HG03025 (cell line): ENCODE data around the gene KAT7.

Experiments used
- ATAC-seq: cut with Tn5 transposase; IDR thresholded peaks from one replicate; pipeline ENCODE4 v1.9.1; 2021; ENCODE audit warnings: mild to moderate bottlenecking, moderate library complexity; ENCODE audit not compliant: unreplicated experiment, low FRiP score

The KAT7 gene

DNA sequence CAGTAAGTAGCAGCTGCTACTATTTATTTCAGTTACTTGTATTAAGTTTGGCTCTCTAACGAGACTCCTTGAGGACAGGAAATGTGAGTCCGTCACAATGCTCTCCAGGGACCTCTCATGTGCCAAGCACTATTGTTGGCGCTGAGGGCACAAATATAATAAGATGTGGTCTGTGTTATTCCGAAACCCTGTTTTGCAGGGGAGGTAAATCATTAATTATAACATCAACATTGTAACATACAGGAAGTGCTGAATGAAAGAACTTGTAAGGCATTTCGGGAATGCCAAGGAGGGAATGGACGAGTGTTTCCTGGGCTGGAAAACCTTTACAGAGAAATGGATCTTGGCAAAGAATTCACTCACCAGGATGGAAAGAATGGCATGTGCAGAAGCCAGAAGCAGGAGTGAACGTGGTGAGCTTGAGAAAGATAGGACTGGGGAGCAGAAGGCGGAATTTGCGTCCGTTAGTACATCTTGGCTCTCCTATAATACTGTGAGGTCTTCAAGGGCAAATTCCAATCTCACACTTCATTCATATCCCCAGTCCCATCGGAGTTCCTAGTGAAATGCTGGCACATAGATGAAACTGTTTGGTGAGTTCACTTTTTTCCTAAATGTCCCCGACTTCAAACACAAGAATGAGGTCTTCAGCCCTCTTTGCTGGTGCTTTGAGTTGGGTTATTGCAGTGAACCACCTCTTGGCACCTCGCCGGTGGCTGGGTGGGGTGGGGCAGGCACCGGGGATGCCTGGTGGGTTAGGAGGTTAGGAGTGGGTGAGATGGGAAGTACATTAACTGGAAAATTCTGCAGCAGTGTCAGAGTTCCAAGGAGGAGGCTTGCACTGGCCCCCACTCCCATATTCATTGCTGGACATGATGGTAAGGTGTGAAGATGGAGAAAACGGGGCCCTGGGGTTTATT lies 47.9 kb downstream of the KAT7 start:
- no peak for ATAC-seq

DNA sequence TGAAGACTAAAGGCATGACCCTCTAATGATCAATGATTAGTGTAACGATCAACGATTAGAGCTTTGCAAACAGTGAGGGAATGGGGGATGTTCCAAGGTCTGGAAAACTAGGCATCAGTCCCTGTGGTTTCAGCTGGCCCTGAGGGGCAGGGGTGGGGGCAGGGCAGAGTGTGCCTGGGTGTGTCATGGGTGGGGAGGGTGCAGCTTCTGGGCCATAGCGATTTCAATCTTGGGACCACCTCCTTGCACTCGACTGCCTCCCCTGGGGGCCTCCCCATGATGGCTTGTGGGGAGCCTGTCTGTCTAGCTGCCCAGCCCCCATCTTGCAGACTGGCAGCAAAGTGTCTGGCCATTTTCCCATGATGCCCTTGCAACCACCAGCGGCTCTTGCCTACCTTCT lies 51.0 kb downstream of the KAT7 start:
- ATAC-seq = no peak

DNA sequence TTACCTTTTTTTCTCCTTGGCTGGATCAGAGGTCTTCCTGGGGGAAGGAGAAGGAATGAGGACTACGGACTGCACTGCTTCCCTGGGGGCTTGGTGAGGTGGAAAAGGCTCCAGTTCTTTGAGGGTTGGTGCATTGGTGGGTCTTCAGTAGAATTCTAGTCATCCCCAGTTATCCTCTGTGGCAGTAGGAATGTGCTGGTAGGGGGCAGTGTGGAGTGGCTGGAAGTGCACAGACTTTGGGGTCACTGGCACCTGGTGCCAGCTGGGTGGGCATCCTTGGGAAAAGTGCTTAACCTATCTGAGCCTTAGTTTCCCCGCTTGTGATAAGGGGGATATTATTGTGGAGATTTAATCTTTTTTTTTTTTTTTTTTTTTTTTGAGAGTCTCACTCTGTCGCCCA lies 53.1 kb downstream of the KAT7 start:
- ATAC-seq = no peak

DNA sequence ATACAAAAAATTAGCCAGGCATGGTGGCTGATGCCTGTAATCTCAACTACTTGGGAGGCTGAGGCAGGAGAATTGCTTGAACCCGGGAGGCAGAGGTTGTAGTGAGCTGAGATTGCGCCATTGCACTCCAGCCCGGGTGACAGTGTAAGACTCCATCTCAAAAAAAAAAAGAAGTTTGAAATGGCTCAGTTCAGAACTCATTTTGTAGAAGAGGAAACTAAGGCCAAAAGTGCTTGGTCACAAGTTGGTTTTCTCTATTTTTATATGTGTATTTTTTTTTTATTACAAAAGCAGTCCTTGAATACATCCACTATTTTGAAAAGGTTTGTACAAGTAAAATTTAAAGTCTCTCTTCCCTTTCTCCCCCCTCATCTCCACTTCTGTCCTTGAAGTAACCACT lies 53.9 kb downstream of the KAT7 start:
- ATAC-seq = no peak

DNA sequence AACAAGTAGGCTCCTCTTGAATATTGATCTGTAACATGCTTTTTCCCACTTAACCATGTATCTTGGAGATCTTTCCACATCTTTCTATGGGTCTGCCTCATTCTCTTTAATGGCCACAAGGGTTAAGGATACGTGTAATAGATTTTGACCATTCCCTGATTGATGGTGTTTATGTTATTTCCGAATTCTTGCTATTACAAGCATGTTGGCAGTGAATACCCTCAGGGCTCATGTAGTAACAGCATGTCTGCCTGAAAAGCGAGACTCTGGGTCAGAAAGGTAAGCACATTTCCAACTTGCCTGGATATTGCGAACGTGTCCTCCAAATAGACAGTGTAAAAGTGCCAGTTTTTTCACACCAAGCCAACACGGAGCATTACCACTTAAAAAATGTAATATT lies 54.4 kb downstream of the KAT7 start:
- no peak for ATAC-seq

DNA sequence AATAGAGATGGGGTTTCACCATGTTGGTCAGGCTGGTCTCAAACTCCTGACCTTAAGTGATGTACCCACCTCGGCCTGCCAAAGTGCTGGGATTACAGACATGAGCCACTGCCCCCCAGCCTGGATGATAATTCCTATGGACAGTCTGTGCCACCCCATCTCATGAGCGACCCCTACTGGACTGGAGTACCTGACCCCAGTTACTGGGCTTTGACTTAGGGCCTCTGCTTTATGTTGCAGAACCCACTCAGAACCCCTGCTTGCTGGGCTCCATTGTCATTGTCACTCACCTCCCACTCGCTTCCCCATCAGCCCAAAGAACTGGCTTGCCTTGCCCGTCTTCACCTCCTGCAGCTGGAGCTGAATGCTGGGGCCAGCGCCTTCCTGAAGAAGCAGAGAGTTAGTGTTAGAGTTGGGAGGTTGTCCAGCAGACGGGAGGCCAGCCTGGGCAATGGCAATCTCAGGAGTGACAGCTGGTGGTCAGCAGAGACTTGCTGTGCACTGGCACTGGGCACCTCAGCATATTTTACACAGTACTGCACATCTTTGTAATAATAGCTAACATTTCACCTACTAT lies 55.4 kb downstream of the KAT7 start:
- no peak for ATAC-seq

DNA sequence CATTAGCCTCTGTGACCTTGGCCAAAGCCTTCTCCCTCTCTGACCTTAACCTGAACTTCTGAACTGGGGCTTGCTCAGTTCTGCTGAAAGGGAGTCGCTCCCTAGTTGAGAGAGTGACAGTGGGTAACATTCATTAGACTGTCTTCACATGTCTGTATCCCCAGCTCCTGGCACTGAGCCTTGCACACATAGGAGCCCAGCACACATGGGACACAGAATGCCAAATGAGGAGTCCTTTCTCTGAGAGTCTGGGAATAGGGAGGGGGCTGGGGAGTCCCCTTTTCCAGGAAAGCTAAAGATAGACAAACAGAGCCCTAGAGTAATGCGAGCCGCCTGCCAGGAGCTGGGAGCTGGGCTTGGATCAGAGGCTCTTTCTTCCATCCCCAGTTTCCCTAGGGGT lies 56.8 kb downstream of the KAT7 start:
- ATAC-seq = no peak

DNA sequence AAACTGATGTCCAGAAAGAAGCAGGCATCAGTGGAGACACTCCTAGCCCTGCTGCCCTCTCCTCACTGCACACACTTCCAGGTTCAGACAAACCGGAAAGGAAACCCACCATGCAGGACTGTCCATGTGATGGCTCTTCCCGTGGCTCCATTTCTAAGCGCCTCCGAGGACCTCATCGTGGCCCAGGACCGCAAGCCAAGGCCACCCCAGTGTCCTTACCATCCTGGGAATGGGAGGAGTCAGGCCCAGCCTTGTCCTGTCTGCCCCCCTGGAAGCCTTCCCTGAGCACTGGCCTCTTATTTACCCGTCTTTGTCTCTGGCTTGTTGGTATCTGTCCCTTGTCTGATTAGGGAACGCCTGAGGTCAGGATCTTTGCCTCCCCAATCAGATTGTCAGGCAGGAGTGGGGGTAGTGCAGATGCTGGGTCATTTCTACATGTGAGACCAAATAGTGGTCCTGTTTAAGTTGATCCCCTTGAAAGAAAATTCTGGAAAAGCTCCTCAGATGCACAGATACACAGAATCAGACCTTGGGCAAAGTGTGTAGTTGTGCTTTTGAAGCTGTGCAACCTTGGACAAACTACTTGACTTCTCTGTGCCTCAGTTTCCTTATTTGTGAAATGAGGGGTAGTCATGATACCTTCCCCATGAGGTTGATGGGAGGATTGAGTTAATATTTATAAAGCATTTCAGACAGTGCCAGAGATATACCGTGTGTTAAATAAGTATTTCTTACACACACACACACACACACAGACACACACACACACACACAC lies 58.6 kb downstream of the KAT7 start:
- ATAC-seq = no peak

DNA sequence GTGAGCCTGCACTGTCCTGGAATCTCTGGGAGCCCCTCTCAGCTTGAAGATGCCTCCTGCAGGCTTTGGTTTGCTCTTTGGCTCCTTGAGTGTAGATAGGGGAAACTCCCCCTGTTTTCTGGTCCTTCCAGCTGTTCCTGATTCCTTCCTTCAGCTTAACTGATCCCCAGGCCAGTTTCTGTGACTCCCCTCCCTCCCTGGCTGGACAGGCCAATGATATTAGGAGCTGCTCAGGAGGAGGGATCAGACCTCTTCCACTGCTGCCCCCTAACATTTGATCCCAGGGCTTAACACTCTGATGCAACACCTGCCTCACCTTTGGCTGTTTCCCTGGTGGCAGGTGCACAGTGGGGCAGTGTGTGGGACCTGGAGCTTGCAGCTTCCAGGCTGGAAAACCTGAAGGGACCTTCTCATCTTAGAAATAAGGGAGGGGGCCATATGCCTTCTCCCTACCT lies 59.6 kb downstream of the KAT7 start, which contains the start of gene TAC4:
TSS of gene TAC4 (minus strand) at position 51 of the 455 bp plus-strand sequence. CDS start 52 bp downstream, outside the sequence.
- no peak for ATAC-seq

DNA sequence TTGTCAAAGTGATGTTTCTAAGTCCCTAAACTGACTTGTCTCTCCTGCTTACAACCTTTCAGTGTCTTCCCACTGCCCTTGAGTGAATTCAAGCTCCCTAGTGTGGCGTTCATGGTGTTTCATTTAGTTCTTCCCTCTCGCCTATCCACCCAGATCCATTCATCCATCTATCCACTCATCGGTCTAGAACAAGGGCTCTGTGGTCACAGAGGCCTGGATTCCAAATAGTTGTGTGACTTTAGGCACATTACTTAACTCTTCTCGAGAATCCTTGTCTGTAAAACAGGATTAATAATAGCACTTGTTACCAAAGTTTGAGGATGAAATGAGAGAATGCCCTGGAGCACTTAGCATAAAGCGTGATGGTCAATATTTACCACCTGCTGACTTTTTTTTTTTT lies 60.3 kb downstream of the KAT7 start:
- ATAC-seq = no peak

DNA sequence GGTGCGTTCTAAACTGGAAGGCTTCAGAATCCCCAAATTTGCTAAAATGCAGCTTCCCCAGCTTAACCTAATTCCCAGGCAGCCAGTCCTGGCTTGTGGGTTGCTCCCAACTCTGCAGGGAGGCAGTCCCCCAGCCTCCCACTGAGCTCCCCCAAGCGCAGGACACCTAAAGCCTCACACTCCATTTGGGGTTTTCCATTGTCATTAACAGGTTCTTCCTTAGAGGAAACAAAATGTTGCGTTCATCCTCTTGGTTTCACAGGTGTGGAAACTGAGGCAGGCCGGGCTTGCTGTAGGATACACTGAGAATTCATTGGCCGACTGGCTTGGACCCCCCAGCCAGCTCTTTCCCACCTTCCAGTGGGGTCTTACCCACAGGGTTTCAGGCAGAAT lies 61.7 kb downstream of the KAT7 start:
- no peak for ATAC-seq

DNA sequence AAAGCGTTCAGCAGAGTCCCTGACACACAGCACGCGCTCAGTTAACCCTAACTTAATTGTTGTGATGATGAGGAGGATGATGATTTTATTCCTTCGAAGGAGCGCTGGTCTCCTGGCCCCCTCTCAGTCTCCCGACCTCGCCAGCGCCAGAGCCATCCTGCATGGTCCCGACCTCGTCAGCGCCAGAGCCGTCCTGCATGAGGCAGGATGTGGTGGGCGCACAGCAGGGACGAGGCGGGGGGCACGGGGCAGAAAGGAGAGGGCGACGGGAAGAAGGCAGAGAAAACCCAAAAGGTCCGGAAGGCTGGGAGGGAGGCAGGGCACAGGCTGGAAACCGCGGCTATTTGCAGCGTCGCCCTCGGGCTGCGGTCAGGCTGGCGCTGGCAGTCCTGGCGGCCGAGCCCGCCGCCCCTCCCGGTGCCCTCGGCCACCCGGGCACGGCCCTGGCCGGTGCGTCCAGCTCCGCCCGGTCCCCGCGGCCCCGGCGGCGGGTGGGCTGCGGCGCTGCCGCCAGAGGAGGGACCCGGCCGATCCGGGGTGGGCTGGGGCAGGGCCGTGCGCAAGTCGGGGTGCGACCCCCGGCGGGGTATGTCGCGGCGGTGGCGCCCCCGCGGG lies 62.4 kb downstream of the KAT7 start:
- ATAC-seq = no peak

DNA sequence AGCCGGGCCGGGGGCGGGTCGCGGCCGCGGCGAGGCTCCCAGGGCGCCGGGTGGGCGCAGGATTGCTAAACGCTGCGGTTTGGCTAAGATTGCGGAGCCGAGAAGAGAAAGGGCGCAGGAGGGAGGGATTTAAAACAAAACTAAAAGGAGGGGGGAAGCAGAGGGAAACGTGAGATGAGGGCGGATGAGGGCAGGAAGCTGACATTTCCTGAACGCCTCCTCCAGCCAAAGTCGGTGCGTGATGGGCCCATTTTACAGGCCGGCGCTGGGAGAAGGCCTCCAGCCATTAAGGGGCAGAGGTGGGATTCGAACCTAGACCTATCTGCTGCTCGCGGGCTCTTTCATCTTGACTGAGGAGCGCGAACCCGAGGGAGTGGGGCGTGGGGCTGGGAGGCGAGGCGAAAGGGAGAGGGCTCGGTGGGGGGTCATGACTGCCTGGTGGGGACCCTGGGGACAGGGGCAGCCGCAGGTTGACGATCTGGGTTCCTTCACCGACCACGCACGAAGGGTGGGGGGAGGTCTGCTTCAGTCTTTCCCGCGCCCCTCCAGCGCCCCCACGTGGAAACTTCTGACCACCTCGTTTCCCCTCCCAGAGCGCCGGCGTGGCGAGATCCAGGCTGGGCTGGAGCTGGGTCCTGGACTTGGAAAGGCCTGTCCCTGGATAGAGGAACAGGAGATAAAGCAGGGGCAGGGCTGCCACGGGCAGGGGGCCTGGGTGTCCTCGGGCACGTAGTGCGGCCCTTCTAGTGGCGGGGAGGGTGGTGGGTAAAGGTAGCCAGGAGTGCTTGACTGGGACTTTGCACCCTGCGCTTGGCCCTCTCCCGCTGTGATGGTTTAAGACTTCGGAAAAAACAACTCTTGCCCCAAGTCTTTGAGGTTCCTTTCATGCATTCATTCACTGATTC lies 63.2 kb downstream of the KAT7 start:
- ATAC-seq = no peak

DNA sequence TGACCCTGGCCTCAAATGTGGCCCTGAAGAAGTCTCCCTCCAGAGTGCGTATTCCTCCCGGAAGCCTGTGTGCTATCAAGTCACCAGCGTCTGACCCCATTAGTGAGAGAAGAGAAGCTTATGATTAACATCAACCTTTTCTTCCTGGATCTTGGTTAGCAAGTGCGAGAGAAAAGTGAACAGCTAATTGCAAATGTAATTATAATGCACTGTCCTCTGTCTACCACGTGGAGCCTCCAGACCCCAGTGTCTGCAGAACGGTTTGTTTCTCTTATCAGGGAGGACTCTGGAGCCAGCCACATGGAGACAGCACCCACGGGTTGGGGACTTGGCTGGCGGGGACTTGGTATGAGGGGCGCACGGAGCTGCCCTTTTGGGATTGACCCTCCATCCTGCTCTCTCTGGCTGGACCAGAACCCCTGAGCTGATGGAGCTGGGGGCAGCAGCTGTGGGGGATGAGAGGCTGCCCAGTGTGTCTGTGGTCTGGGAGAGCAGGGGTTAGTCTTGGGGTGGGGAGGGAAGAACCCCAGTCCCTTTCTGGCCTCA lies 65.1 kb downstream of the KAT7 start:
- no peak for ATAC-seq

DNA sequence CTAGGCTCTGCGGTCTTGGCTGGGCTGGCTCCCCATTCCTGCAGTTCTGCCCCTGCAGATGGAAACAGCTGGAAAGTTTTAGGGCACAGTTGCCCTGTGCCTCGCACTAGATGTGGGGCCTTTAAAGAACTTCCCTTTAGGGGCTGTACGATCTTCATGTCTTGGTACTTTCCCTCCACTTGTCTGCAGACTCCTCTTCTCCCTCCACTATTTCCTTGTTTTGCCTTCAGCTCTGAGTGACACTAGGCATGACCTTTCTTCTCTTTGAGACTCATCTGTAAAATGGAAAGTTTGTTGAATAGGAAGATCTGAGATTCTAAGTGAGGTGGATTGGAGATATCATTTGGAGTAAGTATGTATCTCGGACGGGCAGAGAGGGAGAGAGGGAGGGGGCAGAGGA lies 65.6 kb downstream of the KAT7 start:
- ATAC-seq = no peak

DNA sequence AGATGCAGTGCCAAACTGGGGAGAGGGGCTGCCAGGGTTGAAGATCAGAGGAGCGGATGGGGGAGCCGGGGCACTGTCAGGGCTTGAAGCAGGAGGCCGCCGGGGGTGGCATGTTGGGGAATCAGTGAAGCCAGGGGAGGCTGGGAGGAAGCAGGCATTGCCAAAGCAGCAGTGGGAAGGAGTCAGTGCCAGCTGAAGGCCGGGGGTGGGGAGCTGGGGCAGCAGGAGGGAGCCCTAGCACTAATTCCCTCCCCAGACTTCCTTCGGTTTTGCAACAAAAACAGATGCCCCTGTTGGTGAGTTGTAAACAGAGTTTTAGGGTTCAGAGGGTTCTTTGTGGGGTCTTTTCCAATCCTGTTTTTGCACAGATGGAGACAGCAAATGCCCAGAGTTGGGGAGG lies 70.3 kb downstream of the KAT7 start:
- ATAC-seq = no peak

DNA sequence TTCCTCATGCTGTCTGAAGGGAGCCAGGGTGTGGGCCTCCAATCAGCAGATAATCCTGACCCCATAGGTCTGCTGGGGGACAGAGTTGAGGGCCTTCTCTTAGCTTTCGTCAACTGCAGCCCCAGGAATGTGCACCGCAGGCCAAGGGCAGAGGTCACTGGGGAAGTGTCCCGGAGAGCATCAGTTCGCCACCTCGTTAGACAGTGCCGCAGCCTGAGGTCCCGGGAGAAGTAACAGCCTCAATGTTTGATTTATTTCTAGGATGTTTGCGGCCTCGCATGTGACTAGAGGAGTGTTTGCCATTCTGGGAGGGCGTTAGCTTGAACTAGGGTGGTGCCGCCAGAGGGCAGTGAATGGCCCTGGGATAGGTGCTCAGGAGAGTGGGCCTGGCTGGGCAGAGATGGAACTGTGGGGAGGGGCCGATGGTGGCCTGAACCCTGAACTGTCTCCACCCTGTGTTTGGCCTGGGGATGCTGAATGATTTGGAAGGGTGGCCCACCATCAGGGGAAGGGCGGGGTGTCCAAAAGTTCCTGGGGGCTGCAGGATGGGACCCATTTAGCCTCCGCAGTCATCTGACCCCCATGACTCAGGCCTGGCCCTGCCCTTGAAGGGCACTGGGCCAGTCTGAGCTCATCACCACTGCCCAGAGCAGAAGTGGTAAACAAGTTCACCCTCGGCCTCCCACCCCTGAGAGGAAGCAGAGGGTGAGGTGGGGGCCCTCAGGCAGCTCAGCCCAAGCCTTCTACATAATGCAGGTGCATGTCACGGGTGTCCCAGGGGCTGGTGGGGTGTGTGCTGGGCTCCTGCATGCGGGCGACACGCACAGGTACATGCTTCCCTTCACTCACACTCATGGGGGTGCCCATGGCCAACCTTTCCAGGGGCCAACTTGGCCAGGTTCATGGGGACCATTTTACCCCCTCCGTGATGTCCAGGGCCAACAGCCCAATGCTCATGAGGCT lies 71.8 kb downstream of the KAT7 start:
- no peak for ATAC-seq

DNA sequence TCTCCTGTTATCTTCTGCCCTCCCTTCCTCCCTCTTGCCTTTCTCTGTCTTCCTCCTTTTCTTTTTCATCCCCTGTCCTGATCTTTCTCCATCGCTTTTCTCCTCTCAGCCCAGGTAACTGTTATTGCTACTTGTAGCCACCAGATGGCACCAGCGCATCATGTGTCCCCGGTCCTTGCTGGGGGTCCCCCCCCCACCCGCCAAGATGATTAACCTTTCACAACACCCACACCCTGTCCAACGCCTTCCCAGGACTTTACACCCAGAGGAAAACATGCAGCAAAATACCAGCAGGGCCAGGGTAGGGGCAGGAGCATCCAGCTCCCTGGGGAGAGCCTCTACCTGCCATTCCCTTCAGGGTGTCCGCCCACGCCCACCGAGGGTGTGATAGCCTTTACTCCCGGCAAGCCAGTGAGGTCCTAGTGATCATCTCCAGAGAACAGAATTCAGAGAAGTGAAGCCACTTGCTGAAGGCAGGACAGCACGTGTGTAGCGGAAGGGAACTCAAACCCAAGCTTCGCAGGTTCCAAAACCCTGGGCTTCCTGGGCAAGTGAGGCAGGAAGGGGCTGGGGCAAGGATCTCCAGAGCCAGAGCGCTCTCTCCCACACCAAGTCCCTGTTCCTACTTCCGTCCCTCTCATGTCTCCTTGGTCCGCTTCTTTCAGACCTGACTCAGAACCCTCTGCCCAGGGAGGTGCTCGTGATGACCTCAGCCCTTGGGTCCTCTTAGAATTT lies 72.8 kb downstream of the KAT7 start:
- no peak for ATAC-seq
